ENCODE data around the gene CYP2D6.

DNA sequence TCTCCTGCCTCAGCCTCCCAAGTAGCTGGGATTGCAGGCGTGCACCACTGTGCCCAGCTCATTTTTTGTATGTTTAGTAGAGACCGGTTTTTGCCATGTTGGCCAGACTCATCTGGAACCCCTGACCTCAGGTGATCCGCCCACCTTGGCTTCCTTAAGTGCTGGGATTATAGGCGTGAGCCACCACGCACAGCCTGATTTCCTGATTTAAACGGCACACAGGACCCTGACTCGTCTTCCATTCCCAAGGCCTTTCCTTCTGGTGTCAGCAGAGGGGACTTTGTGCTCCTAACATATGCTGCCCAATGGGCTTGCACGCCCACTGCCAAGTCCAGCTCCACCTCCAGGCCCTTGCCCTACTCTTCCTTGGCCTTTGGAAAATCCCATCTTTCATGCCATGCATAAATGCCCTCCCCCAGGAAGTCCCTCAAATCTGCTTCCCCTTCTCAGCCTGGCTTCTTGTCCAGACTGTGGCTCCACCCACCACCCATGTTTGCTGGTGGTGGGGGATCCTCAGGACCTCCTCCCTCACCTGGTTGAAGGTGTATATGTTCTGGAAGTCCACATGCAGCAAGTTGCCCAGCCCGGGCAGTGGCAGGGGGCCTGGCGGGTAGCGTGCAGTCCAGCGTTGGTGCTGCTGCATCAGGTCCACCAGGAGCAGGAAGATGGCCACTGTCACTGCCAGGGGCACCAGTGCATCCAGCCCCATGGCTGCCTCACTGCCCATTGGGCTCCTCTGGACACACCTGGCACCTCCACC, 23.9 kb upstream of the CYP2D6 start:
- TF ChIP-seq, protein P1, sequence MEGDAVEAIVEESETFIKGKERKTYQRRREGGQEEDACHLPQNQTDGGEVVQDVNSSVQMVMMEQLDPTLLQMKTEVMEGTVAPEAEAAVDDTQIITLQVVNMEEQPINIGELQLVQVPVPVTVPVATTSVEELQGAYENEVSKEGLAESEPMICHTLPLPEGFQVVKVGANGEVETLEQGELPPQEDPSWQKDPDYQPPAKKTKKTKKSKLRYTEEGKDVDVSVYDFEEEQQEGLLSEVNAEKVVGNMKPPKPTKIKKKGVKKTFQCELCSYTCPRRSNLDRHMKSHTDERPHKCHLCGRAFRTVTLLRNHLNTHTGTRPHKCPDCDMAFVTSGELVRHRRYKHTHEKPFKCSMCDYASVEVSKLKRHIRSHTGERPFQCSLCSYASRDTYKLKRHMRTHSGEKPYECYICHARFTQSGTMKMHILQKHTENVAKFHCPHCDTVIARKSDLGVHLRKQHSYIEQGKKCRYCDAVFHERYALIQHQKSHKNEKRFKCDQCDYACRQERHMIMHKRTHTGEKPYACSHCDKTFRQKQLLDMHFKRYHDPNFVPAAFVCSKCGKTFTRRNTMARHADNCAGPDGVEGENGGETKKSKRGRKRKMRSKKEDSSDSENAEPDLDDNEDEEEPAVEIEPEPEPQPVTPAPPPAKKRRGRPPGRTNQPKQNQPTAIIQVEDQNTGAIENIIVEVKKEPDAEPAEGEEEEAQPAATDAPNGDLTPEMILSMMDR (IDR thresholded peaks at IDR 0.05; ENCODE audit: low read depth, low read length, missing input control) = no peak
- TF ChIP-seq GABPA (IDR thresholded peaks at IDR 0.05 in 1 of 2, conservative IDR thresholded peaks at IDR 0.05 in 1 of 2) (no peak), MAX (IDR thresholded peaks at IDR 0.05) (no peak)
